ENCODE data around the gene LRFN2. TPM values are rescaled to one million over a fixed set of nuclear protein-coding genes. Genes with fewer than 3 reads are reported as not detected.

The LRFN2 gene
- total RNA-seq, 2 donors from 2014 or later, result not detected

GRCh38 chr6:40620574-40621240 lies 33.5 kb upstream of the LRFN2 start:
- Histone ChIP-seq H3K36me3 (no peaks in the 10 kb centered on the region), H3K27me3 (replicated peaks; ENCODE audit: insufficient read depth) (no peaks in the 10 kb centered on the region), H3K9me3 (no peaks in the 10 kb centered on the region), H3K4me1 (ENCODE audit: control insufficient read depth in 1 of 2, low read depth in 2 of 2) (no peaks in the 10 kb centered on the region), H3K27ac (no peak overlapping the region), H3K4me3 (no peak overlapping the region)
- no peak for ATAC-seq (ENCODE audit: insufficient number of reproducible peaks, low FRiP score, low read depth)
- no peak for TF ChIP-seq CTCF (IDR thresholded peaks at IDR 0.05)
- no peak for DNase-seq (ENCODE audit: low spot score)

DNA sequence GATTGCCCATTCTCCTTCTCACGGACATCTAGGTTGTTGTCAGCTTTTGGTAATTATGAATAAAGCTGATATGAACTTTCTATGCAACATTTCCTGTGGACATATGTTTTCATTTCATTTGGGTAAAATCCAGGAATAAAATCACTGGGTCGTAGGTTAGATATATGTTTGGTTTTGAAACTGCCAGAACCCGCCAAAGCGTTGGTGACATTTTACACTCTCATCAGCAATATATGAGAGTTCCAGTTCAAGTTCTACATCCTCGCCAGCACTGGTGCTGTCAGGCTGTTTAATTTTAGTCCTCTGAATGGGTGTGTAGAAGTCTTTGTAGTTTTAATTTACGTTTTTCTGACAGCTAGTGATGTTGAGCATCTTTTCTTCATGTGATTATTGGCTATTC lies 27.5 kb upstream of the LRFN2 start:
- DNase-seq (ENCODE audit: low spot score), result no peak
- no peaks in the 10 kb centered on the region for H3K9me3 ChIP-seq
- H3K27me3 ChIP-seq (replicated peaks; ENCODE audit: insufficient read depth), result no peaks in the 10 kb centered on the region
- no peak overlapping the region for H3K27ac ChIP-seq
- TF ChIP-seq CTCF (IDR thresholded peaks at IDR 0.05), result no peak
- H3K4me1 ChIP-seq (ENCODE audit: control insufficient read depth in 1 of 2, low read depth in 2 of 2), result no peaks in the 10 kb centered on the region
- H3K4me3 ChIP-seq, result no peak overlapping the region
- H3K36me3 ChIP-seq, result no peaks in the 10 kb centered on the region
- ATAC-seq (ENCODE audit: insufficient number of reproducible peaks, low FRiP score, low read depth), result no peak

DNA sequence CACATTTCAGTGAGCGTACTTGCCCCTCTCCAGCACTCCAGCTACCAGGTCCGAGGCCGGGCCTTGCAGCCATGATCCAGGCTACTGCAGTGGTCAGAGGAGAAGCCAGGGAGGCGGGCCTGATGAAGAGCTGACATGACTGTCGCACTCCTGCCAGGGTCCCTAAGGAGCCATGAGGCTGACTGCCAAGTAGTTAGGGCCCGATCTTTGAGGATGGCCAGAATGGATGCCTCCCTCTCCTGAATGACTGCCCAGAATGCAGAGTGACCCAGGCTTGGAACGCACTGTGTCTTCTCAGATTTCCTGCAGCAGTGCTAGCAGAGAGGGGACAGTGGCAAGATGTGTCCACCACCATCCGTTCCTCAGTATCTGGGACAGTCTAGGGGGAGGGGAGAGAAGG lies 24.7 kb upstream of the LRFN2 start:
- no peaks in the 10 kb centered on the region for H3K27me3 ChIP-seq (replicated peaks; ENCODE audit: insufficient read depth)
- H3K27ac ChIP-seq, result no peak overlapping the region
- DNase-seq (ENCODE audit: low spot score), result no peak
- no peak overlapping the region for H3K4me3 ChIP-seq
- no peaks in the 10 kb centered on the region for H3K9me3 ChIP-seq
- no peaks in the 10 kb centered on the region for H3K36me3 ChIP-seq
- no peak for ATAC-seq (ENCODE audit: insufficient number of reproducible peaks, low FRiP score, low read depth)
- no peaks in the 10 kb centered on the region for H3K4me1 ChIP-seq (ENCODE audit: control insufficient read depth in 1 of 2, low read depth in 2 of 2)
- no peak for TF ChIP-seq CTCF (IDR thresholded peaks at IDR 0.05)

- no peaks in the 10 kb centered on the region for H3K36me3 ChIP-seq
- no peaks in the 10 kb centered on the region for H3K9me3 ChIP-seq
- no peaks in the 10 kb centered on the region for H3K4me1 ChIP-seq (ENCODE audit: control insufficient read depth in 1 of 2, low read depth in 2 of 2)
- H3K4me3 ChIP-seq, result no peak overlapping the region
- ATAC-seq (ENCODE audit: insufficient number of reproducible peaks, low FRiP score, low read depth) (no peak), DNase-seq (ENCODE audit: low spot score) (no peak)
- no peak for TF ChIP-seq CTCF (IDR thresholded peaks at IDR 0.05)
- no peaks in the 10 kb centered on the region for H3K27me3 ChIP-seq (replicated peaks; ENCODE audit: insufficient read depth)
- no peak overlapping the region for H3K27ac ChIP-seq
These were observed 24.3 kb upstream of the LRFN2 start for GRCh38 chr6:40611434-40611833.

DNA sequence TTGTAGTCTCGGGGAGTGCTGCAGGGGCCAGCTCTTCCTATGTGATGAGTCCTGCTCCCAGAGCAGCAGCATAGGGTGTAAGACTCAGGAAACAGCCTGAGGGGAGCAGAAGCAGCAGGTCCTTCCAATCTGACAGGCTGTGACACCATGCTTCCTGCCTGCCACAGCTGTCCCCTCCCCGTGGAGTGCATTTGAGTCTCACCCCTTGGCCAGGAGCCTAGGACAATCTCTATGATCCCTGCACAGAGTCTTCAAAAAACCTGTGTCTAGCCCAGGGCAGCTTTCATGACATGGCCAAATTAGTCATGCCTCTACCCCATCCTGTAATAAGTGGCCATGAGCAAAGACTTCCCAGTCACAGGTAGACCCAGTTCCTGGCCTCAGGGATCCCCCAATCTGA lies 23.1 kb upstream of the LRFN2 start:
- Histone ChIP-seq H3K9me3 (no peaks in the 10 kb centered on the region), H3K4me1 (ENCODE audit: control insufficient read depth in 1 of 2, low read depth in 2 of 2) (no peaks in the 10 kb centered on the region), H3K27me3 (replicated peaks; ENCODE audit: insufficient read depth) (no peaks in the 10 kb centered on the region), H3K4me3 (no peak overlapping the region), H3K27ac (no peak overlapping the region), H3K36me3 (no peaks in the 10 kb centered on the region)
- ATAC-seq (ENCODE audit: insufficient number of reproducible peaks, low FRiP score, low read depth) (no peak), DNase-seq (ENCODE audit: low spot score) (no peak)
- TF ChIP-seq CTCF (IDR thresholded peaks at IDR 0.05), result no peak

Data from thoracic aorta (tissue), 2 donors.